HepG2 (cell line): ENCODE data around the gene ZIK1. TPM values are rescaled to one million over a fixed set of nuclear protein-coding genes. Genes with fewer than 3 reads are reported as not detected.

Experiments
- BCL3 ChIP-seq: sonication (generic); formaldehyde crosslinking; IDR thresholded peaks from 2 replicates; pipeline ENCODE4 v1.5.1; 2020; ENCODE audit warnings: mild to moderate bottlenecking, missing genetic modification reagents, moderate library complexity
- FOXC1 ChIP-seq: sonication (generic); formaldehyde crosslinking; IDR thresholded peaks from 2 replicates; pipeline ENCODE4 v1.8.0; 2022; ENCODE audit warnings: mild to moderate bottlenecking, missing genetic modification reagents, borderline replicate concordance
- GPN1 ChIP-seq: sonication (generic); formaldehyde crosslinking; IDR thresholded peaks from 2 replicates; pipeline ENCODE4 v1.5.1; 2020; ENCODE audit warnings: missing genetic modification reagents, borderline replicate concordance
- HOXD1 ChIP-seq: sonication (generic); formaldehyde crosslinking; IDR thresholded peaks from 2 replicates; pipeline ENCODE4 v1.5.0; 2020; ENCODE audit warnings: missing genetic modification reagents
- KLF12 ChIP-seq: sonication (generic); formaldehyde crosslinking; IDR thresholded peaks from 2 replicates; pipeline ENCODE4 v1.4.0; 2020; ENCODE audit warnings: missing genetic modification reagents, borderline replicate concordance
- KLF9 ChIP-seq: IDR thresholded peaks from 2 replicates; pipeline ENCODE4 v1.6.1; 2016; ENCODE audit warnings: low read depth
- KMT2A ChIP-seq: sonication (generic); formaldehyde crosslinking; IDR thresholded peaks from 2 replicates; pipeline ENCODE4 v1.4.0; 2020; ENCODE audit warnings: missing genetic modification reagents
- MAFG ChIP-seq: sonication (generic); formaldehyde crosslinking; IDR thresholded peaks from 2 replicates; pipeline ENCODE4 v1.5.1; 2020; ENCODE audit warnings: mild to moderate bottlenecking, missing genetic modification reagents
- MAX ChIP-seq: IDR thresholded peaks from 2 replicates; pipeline ENCODE4 v1.6.1; 2012; ENCODE audit warnings: inconsistent platforms
- PCBP1 ChIP-seq: fragments of 200-400 bp; formaldehyde crosslinking; IDR thresholded peaks from 2 replicates; pipeline ENCODE4 v1.6.1; 2017; ENCODE audit warnings: mild to moderate bottlenecking, low read depth, low read length, borderline replicate concordance
- POGZ ChIP-seq: sonication (generic); formaldehyde crosslinking; IDR thresholded peaks from 2 replicates; pipeline ENCODE4 v1.4.0; 2020; ENCODE audit warnings: mild to moderate bottlenecking, missing genetic modification reagents
- RBM22 ChIP-seq: fragments of 200-400 bp; formaldehyde crosslinking; optimal IDR thresholded peaks from 2 replicates; pipeline ENCODE3; 2017; ENCODE audit warnings: mild to moderate bottlenecking, low read length, moderate library complexity
- RFXANK ChIP-seq: IDR thresholded peaks from 2 replicates; pipeline ENCODE4 v1.6.1; 2016
- TGIF2 ChIP-seq: IDR thresholded peaks from 2 replicates; pipeline ENCODE4 v1.6.1; 2016; ENCODE audit warnings: control low read depth, missing compliant biosample characterization
- TMF1 ChIP-seq: sonication (generic); formaldehyde crosslinking; IDR thresholded peaks from 2 replicates; pipeline ENCODE4 v1.8.1; 2022; ENCODE audit warnings: low read depth, missing genetic modification reagents
- ZBTB49 ChIP-seq: sonication (generic); formaldehyde crosslinking; IDR thresholded peaks from 2 replicates; pipeline ENCODE4 v1.4.0; 2020; ENCODE audit warnings: missing genetic modification reagents, borderline replicate concordance
- ZEB1 ChIP-seq: IDR thresholded peaks from 2 replicates; pipeline ENCODE4 v1.6.1; 2012; ENCODE audit warnings: mild to moderate bottlenecking, low read depth, inconsistent platforms; ENCODE audit not compliant: insufficient replicate concordance
- ZFY ChIP-seq: sonication (generic); formaldehyde crosslinking; IDR thresholded peaks from 2 replicates; pipeline ENCODE4 v1.4.0; 2020; ENCODE audit warnings: missing genetic modification reagents
- ZNF17 ChIP-seq: sonication (generic); formaldehyde crosslinking; IDR thresholded peaks from 2 replicates; pipeline ENCODE4 v1.5.0; 2020; ENCODE audit warnings: mild to moderate bottlenecking, missing genetic modification reagents
- ZNF263 ChIP-seq: sonication (generic); formaldehyde crosslinking; IDR thresholded peaks from 2 replicates; pipeline ENCODE4 v1.4.0; 2020; ENCODE audit warnings: missing genetic modification reagents
- ZNF556 ChIP-seq: sonication (generic); formaldehyde crosslinking; IDR thresholded peaks from 2 replicates; pipeline ENCODE4 v1.4.0; 2020; ENCODE audit warnings: mild to moderate bottlenecking, missing genetic modification reagents, borderline replicate concordance
- ZNF574 ChIP-seq: sonication (generic); formaldehyde crosslinking; IDR thresholded peaks from 2 replicates; pipeline ENCODE4 v1.4.0; 2020; ENCODE audit warnings: missing genetic modification reagents
- polyA plus RNA-seq, 8 experiments: library from polyadenylated mRNA; depleted of rRNA in 3 of 8; stranded (reverse) in 7 of 8; unstranded in 1 of 8; fragments of >200 nt; fragmentation: Illumina TruSeq in 4 of 8; extraction: Trizol in 4 of 8; gene quantifications; 2 replicates each; pipeline versions ENCODE4 v1.2.1 to v1.2.3, GENCODE V29; 2011 to 2016; ENCODE audit warnings: low read depth in 4 of 8, missing spikeins in 1 of 8, mixed read lengths in 1 of 8; ENCODE audit not compliant: insufficient read depth in 1 of 8
- total RNA-seq, 5 experiments: library from RNA; depleted of rRNA; stranded (reverse); fragments of >200 nt; fragmentation: Illumina TruSeq; extraction: Trizol; gene quantifications; 2 replicates each; pipeline ENCODE4 v1.2.3, GENCODE V29; 2016; ENCODE audit warnings: low read depth in 1 of 5

The ZIK1 gene
- total and polyA plus RNA-seq, 2 of the 13 experiments (the other 11 are each of a cell fraction or from before 2014, with no cell fraction given): 2.1 to 7.2 TPM

GRCh38 chr19:57583521-57584416 lies at the start of gene ZIK1 (continued):
- TF ChIP-seq KMT2A (CRISPR knock-in tag): no peak
- TF ChIP-seq MAFG (CRISPR knock-in tag): no peak
- no peak for TF ChIP-seq TMF1 (CRISPR knock-in tag)
- no peak for TF ChIP-seq PCBP1
- TF ChIP-seq GPN1 (CRISPR knock-in tag): no peak
- TF ChIP-seq KLF12 (CRISPR knock-in tag): no peak
- no peak for TF ChIP-seq ZNF17 (CRISPR knock-in tag)
- no peak for TF ChIP-seq POGZ (CRISPR knock-in tag)
- no peak for TF ChIP-seq ZEB1
- TF ChIP-seq ZNF574 (CRISPR knock-in tag): peak; percentile 41; the same call in 1 of the 2 replicates
- no peak for TF ChIP-seq KLF9 (CRISPR knock-in tag)
- TF ChIP-seq ZNF263: no peak
- TF ChIP-seq RBM22: no peak
- TF ChIP-seq BCL3 (CRISPR knock-in tag): no peak
- peak; percentile 24; the same call in 1 of the 2 replicates for TF ChIP-seq MAX
- TF ChIP-seq RFXANK (CRISPR knock-in tag): no peak
- no peak for TF ChIP-seq FOXC1 (CRISPR knock-in tag)
- TF ChIP-seq ZBTB49 (CRISPR knock-in tag): no peak
- TF ChIP-seq TGIF2 (CRISPR knock-in tag): no peak
- 0 out of 2 replicates have a peak, but pooled peaks have one; percentile 30 for TF ChIP-seq ZNF556 (CRISPR knock-in tag)
- peak; percentile 62; the same call in 1 of the 2 replicates for TF ChIP-seq ZFY
- TF ChIP-seq HOXD1 (CRISPR knock-in tag): no peak
